Osteocyte (in vitro differentiated cells): ENCODE data around the gene WDR33. TPM values are rescaled to one million over a fixed set of nuclear protein-coding genes. Genes with fewer than 3 reads are reported as not detected.
"Not testable (repeated sequence)": the region's sequence is repeated elsewhere in the genome, so short reads cannot be mapped to it uniquely, and the experiment has no call there.

Experiments
- DNase-seq: peaks from one replicate; pipeline ENCODE4 v3.0.0; 2021; ENCODE audit warnings: mixed read lengths; ENCODE audit not compliant: unreplicated experiment; ENCODE audit errors: extremely low spot score
- H3K27ac Mint-ChIP-seq: one replicate; pipeline ENCODE4 v1.8.0; 2021; ENCODE audit warnings: mild to moderate bottlenecking, mixed read lengths; ENCODE audit not compliant: unreplicated experiment
- H3K27me3 Mint-ChIP-seq: one replicate; pipeline ENCODE4 v1.8.0; 2021; ENCODE audit warnings: mixed read lengths; ENCODE audit not compliant: unreplicated experiment
- H3K36me3 Mint-ChIP-seq: one replicate; pipeline ENCODE4 v1.8.0; 2021; ENCODE audit warnings: mixed read lengths; ENCODE audit not compliant: unreplicated experiment
- H3K4me1 Mint-ChIP-seq: one replicate; pipeline ENCODE4 v1.8.0; 2021; ENCODE audit warnings: mixed read lengths; ENCODE audit not compliant: unreplicated experiment
- H3K4me3 Mint-ChIP-seq: one replicate; pipeline ENCODE4 v1.8.0; 2021; ENCODE audit warnings: mild to moderate bottlenecking, moderate library complexity, mixed read lengths; ENCODE audit not compliant: unreplicated experiment
- H3K9me3 Mint-ChIP-seq: one replicate; pipeline ENCODE4 v1.8.0; 2021; ENCODE audit warnings: mixed read lengths; ENCODE audit not compliant: unreplicated experiment
- CTCF ChIP-seq: fragments of 200-600 bp; sonication (generic); IDR thresholded peaks from 2 replicates; pipeline ENCODE4 v1.5.0; 2021; ENCODE audit warnings: antibody characterized with exemption, mild to moderate bottlenecking, moderate library complexity
- total RNA-seq: library from RNA; stranded (reverse); gene quantifications from 2 replicates; pipeline ENCODE4 v1.2.1, GENCODE V29; 2021

The WDR33 gene
- total RNA-seq, 1 donor from 2014 or later, result 43.3 TPM

GRCh38 chr2:127753374-127753773 lies 57.6 kb downstream of the WDR33 start:
- Mint-ChIP-seq H3K4me1 (no peaks in the 10 kb centered on the region), H3K4me3 (no peak overlapping the region), H3K36me3 (peaks cover 20% of the 10 kb centered on the region), H3K9me3 (no peaks in the 10 kb centered on the region), H3K27ac (no peak overlapping the region), H3K27me3 (no peaks in the 10 kb centered on the region)
- TF ChIP-seq CTCF, result no peak
- DNase-seq, result no peak

- H3K4me3 Mint-ChIP-seq, DNase-seq, H3K27ac Mint-ChIP-seq, H3K4me1 Mint-ChIP-seq, H3K27me3 Mint-ChIP-seq, H3K9me3 Mint-ChIP-seq: not testable (repeated sequence)
- peaks cover 30% of the 10 kb centered on the region for H3K36me3 Mint-ChIP-seq
Observed at GRCh38 chr2:127749537-127749936, 61.4 kb downstream of the WDR33 start.

- Mint-ChIP-seq H3K27ac (no peak overlapping the region), H3K36me3 (peaks cover 40% of the 10 kb centered on the region), H3K4me1 (no peaks in the 10 kb centered on the region), H3K27me3 (no peaks in the 10 kb centered on the region), H3K9me3 (no peaks in the 10 kb centered on the region), H3K4me3 (no peak overlapping the region)
- no peak for TF ChIP-seq CTCF
- no peak for DNase-seq
Observed at GRCh38 chr2:127747621-127748020, 63.4 kb downstream of the WDR33 start.

- H3K9me3 Mint-ChIP-seq, result no peaks in the 10 kb centered on the region
- no peak for DNase-seq
- no peaks in the 10 kb centered on the region for H3K27me3 Mint-ChIP-seq
- peak; percentile 5 for TF ChIP-seq CTCF
- H3K4me3 Mint-ChIP-seq, result no peak overlapping the region
- H3K27ac Mint-ChIP-seq, result no peak overlapping the region
- H3K36me3 Mint-ChIP-seq, result peaks cover 45% of the 10 kb centered on the region
- H3K4me1 Mint-ChIP-seq, result no peaks in the 10 kb centered on the region
Observed at GRCh38 chr2:127743477-127744026, 67.4 kb downstream of the WDR33 start.

GRCh38 chr2:127740665-127741288 lies 70.2 kb downstream of the WDR33 start:
- no peak overlapping the region for H3K4me3 Mint-ChIP-seq

More at GRCh38 chr2:127740665-127741288, 70.2 kb downstream of the WDR33 start:
- H3K36me3 Mint-ChIP-seq, result peaks cover 38% of the 10 kb centered on the region
- DNase-seq, result no peak
- no peaks in the 10 kb centered on the region for H3K27me3 Mint-ChIP-seq
- H3K4me1 Mint-ChIP-seq, result peaks cover 5% of the 10 kb centered on the region
- H3K9me3 Mint-ChIP-seq, result no peaks in the 10 kb centered on the region
- no peak overlapping the region for H3K27ac Mint-ChIP-seq
- no peak for TF ChIP-seq CTCF
